ENCODE measurements around the gene TCF21. TPM values are rescaled to one million over a fixed set of nuclear protein-coding genes. Genes with fewer than 3 reads are reported as not detected.

The TCF21 gene
- total RNA-seq, 1 donor from 2014 or later, result 0.03 TPM

- no peak for DNase-seq (ENCODE audit: low read depth)
These were observed 867 bp downstream of the TCF21 start for GRCh38 chr6:133889557-133890403.

- peak; percentile 5 for DNase-seq (ENCODE audit: low read depth)
These were observed 1.8 kb downstream of the TCF21 start for GRCh38 chr6:133890711-133891148.

DNA sequence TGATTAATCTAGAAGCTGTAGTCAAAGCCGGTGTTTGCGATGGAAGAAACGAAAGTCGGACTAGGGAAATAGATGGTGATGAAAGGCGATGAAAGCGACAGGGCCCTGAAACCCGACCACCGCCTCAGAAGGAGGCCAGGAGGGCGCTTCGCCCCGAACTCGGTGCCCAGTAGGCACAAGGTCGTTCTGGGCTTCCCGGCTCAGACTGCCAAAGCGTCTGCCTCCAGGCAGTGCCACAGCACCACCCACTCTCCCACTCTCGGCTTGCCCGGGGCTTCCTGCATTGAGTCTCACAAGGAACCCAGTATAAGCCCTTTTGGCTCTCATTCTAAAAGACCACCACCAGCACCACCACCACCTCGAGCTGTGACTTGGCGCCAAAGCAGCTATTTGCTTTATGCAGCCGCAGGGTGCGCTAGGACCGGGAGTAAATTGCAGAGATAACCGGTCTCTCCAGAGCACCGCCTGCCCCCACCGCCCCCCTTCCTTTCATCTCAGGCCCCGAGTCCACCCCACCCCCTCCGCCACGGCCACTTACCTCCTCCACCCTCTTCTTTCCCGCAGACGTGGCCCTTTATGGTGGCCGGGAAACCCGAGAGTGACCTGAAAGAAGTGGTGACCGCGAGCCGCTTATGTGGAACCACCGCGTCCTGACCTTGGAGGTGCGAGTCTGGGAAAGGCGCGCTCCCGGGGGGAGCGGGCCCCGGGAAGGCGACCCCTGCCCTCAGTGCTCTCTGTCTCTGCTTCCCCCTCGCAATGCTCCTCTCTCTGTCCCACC, 2.4 kb downstream of the TCF21 start:
- DNase-seq (ENCODE audit: low read depth), result peak; percentile 41

GRCh38 chr6:133891927-133892812, 3.3 kb downstream of the TCF21 start:
- DNase-seq (ENCODE audit: low read depth), result no peak

DNA sequence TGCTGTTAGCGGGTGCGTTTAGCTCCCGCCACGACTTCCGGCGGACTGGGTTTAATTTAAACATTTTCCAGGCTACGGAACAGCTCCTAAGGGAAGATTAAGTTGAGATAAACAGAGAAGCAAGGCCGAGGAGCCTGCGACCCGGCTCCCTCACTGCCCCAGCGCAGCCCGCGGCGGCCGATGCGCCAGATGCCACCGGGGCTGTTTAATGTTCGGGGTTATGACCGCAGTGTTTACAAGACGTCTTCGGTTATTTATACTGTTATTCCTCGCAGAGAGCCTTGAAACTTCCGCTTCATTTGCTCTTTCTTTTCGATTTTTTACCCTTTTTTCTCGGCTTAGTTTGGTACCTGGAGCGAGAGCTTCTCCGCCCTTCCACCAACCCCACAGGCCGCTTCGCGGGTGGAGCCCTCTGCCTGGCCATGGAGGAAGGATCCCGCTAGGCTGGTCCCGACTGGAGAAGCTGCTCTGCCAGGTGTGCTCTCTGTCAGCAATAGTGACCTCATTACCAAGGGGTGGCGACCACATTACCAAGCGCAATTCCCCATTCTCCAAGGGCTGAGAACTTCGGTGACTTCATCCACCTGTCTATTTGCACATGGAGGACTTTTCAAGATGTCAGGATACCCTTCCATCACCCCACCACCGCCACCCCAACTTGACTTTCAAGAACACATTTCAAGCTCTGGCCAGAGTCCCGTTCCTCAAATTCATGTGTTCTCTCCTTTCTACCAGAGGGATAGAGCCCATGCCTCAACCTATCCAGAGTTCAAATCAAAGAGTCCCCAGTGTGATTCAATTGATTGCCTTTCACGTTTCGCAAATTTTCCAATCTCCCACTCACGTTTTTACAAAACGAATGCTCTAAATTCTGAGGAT, 4.1 kb downstream of the TCF21 start:
- DNase-seq (ENCODE audit: low read depth), result no peak

- DNase-seq (ENCODE audit: low read depth), result no peak
These were observed 5.0 kb downstream of the TCF21 start for GRCh38 chr6:133893946-133894345.

DNA sequence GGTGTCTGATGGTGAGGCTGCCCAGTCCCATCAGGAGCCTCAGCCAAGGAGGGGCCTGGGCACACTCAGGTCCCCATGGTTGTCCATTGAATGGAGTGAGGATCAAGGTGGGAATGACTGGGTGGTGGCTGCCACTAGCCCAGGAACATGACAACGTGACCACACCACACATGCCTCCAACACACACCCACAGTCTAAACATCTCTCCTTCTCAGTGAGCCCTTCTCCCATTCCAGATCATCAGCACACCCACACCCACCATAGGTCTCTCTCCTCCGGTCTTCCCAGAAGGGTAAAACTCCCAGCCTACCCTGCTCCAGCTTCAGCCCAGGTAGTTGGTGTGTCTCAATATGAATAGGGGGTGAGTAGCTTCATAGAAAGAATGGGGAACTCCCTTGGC, 5.5 kb downstream of the TCF21 start:
- DNase-seq (ENCODE audit: low read depth), result no peak

GRCh38 chr6:133894795-133895358, 6.0 kb downstream of the TCF21 start:
- no peak for DNase-seq (ENCODE audit: low read depth)

DNA sequence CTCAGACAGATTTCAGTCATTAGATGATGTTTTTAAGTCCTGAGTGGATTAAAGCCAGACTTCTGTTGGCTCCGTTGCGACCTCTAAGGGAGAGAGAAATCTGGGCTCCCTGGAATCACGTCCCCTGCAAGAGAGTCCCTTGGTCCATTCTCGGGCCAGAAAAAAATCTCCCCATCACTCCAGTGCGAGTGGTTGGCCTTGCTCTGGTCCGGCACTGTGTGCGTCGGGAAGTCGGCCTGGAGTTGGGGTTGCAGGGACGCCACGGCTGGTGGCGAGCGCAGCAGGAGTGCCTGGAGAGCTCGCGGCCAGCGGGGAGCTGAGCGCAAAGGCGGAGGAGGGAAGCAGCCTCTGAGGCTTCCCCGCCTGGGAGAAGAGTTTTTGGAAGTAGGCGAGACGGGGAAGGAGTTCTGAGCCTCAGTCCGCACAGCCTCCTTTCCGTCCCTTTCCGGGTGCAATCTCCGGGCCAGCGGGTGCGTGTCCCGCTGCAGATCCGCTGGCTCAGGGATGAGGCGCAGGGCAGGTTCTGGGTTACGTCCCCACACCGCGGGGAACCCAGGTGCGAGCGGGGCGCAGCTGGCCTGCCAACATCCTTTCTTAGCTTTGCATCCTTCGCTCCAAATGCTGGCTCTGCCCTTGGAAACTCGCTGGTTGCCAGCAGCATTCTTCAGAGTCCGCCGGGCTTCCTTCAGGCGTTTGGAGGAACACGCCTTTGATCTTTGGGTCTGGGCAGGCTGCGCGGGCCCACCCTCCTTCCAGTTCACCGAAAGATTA, 6.8 kb downstream of the TCF21 start:
- DNase-seq (ENCODE audit: low read depth), result peak; percentile 24

- no peak for DNase-seq (ENCODE audit: low read depth)
These were observed 7.4 kb downstream of the TCF21 start for GRCh38 chr6:133896344-133896721.

- DNase-seq (ENCODE audit: low read depth), result no peak
These were observed 9.3 kb downstream of the TCF21 start for GRCh38 chr6:133898263-133898662.

- DNase-seq (ENCODE audit: low read depth), result no peak
These were observed 10.6 kb downstream of the TCF21 start for GRCh38 chr6:133899556-133899955.

DNA sequence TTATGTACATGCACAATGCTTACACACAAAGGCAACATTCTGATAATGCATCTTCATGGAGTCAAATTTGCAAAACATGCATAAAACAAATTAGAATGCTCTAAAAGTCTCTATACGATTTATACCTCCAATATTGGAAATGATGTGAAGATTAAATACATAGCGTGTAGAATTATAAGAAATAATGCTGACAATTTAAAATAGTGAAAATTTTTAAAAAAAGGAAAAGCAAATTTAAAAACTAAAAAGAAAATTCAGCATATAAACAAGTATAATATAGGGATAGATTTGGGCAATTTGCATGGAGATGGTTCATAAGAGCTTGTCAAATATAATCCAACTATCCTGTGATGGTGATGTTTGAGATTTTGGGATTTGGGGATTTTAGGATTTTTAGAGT, 14.9 kb downstream of the TCF21 start:
- no peak for DNase-seq (ENCODE audit: low read depth)

GRCh38 chr6:133906050-133906449, 17.1 kb downstream of the TCF21 start:
- peak; percentile 41 for DNase-seq (ENCODE audit: low read depth)

DNA sequence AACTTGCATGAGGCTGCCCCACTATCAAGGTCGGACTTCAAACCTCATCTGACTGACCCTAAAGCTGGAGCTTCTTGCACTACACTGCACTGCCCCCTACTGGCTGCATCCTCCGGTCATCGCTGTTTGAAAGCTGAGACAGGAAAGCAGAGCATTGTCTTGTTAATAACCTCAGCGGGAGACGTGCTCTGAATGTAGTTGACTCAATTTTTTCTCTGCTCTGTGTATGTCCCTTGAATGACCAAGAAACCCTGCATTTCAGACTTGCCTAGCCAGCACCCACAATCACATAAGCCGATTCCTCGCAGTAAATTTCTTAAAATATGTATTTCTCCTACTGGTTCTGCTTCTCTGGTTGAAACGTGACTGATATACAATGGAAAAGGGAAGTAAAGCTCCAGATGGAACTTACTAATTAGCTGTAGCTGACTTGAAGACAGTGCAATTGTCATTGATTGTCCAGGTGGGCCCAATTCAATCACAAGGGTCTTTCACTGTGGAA, 27.8 kb downstream of the TCF21 start:
- DNase-seq (ENCODE audit: low read depth), result peak; percentile 92

- no peak for DNase-seq (ENCODE audit: low read depth)
These were observed 28.9 kb downstream of the TCF21 start for GRCh38 chr6:133917781-133918180.

- DNase-seq (ENCODE audit: low read depth), result peak; percentile 22
These were observed 29.5 kb downstream of the TCF21 start for GRCh38 chr6:133918208-133918930.

GRCh38 chr6:133919362-133919761, 30.4 kb downstream of the TCF21 start:
- no peak for DNase-seq (ENCODE audit: low read depth)
